Activated T-helper 9 cell treated with anti-CD3 and anti-CD28 coated beads, Interleukin-2, amount 50 U/mL, for 16 hours (primary cell): Measurements from ENCODE around the gene CA9.

Experiments used
- DNase-seq: peaks from one replicate; pipeline ENCODE4 v3.0.0-alpha.2; 2020; ENCODE audit warnings: low read depth

CA9 gene

DNA sequence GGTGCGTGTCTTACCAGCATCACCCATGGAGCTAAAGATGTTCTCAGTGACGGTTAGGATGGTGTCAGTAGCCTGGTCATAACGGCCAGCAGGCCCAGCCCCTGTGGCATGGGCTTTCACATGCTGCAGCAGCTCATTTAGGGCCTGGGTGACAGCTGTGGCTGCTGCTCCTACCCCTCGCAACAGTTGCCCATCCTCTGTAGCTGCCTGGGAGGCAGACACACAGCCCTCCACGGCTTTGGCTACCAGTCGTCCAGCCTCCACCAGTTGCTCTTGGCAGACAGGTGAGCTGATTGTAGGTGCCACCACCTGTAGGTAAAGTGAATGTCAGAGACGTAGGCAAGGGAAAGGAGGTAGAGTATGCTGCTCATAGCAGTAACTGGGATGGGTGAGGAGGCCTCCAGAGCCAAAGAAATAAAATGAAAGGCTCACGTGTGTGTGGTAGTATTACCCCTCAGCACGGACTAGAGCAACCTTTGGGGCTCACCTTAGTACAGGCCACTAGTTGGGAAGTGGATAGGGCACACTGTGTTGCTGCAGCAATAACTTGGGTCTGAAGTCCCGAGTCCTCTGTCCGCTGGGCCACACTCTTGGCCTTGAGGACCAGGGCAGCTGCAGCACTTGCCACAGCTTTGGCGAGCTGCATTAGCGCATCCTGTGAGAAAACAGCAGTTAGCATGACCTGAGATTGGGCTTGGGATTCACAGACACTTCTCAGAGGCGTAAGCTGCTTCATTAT, 43.6 kb downstream of the CA9 start:
- no peak for DNase-seq

DNA sequence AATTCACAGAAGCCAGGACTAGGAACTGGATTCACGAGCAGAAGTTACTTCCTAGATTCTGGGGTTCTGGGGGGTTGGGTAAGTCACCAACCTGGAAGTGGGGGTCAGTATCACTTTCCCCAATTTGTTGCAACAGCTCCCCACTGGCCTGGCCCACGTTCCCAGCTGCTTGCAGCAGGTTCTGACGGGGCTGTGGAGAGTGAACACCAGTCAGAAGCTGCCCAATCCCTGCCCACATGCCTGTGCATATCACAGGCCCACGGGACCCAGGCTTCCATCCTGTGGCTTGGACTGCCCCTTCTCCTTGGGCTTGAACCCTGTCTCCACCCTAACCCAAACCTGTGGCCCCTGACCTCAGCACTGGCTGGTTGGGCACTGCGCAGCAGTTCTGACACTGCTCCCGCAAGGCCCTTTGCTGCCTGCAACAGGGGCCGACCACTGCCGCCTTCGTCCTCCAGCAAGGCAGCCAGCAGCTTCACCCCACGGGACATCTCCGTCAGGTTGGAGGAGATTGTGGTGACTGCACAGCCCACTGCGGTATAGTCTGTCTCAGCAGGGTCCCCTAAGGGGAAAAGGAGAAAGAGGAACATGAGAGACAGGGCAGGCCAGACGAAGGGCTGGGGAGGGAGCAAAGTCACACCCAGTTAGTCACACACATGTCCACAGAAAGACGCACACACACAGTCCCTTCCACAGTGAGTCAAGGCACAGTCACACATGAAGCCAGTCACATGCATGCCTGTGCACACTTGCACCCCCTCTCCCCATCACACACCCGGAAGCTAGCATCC, 45.2 kb downstream of the CA9 start:
- no peak for DNase-seq

DNA sequence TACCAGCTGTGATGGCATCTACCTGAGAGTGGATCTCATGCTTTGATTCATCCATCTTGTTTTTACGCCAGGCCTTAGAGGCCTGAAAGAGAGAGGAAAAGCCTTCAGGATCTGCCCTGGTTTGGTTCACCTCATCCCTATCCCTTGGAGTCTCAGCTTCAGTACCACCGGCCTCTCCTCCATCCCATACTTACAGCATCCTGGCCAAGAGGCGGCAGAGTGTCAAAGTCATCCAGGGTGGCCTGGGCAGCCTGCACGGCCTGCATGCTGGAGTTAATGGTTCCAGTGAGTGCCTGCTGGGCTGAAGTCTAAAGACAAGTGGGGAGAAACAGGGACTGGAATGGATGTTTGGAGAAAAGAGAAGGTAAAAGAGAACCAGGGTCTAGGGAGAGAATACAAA, 45.8 kb downstream of the CA9 start:
- no peak for DNase-seq

DNA sequence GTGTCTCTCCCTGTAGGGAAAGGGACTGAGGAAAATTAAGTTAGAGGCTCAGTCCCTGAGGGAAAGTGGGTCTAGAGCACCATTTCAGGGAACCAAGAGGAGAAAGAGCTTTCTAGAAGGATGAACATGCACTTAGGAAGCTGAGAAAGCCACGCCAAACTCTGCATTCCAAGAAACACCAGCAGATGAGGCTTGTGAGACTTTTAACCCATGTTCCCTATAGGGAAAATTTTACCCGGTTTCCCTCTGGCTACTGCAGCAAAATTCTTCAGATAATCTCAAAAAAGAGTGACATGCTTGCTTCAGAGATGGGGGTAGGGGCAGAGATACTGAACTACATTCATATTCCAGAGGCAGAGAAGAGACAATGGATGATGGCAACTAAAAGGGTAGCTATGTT, 49.7 kb downstream of the CA9 start:
- DNase-seq = no peak

DNA sequence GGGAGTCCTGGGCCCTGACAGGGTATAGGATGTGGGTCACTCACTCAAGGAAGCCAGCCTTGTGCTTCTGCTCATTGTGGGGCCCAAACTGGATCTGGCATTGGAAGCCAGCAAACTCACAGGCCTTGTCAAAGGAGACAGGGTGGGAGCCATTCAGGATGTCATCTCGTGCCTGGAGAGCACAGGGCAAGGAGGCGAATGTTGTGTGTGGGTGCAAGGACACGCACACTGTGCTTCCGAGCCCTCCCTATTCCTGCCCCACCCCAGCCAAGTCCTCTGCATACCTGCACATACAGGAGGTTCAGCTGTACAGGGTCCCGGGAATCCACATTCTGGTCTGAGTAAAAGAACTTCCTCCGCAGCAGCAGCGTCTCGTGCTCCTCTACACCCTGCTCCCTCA, 50.2 kb downstream of the CA9 start:
- no peak for DNase-seq

DNA sequence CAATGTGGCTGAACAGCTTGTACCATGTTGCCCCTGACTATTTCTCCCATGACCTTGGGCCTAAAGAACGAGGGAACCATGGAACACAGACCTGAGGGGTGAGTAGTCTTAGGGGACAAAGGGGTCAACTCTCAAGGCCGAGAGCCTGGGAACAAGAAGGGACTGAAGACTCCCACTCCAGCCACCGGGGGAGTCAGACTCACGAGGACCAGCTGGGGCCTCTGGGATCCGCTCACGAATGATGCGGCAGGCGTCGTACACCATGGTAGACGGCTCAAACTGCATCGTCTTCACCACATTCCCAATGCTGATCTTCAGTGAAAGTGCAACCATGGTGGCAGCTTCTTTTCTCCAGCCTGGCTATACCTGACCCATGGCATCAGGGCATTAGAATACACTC, 51.6 kb downstream of the CA9 start:
- no peak for DNase-seq

DNA sequence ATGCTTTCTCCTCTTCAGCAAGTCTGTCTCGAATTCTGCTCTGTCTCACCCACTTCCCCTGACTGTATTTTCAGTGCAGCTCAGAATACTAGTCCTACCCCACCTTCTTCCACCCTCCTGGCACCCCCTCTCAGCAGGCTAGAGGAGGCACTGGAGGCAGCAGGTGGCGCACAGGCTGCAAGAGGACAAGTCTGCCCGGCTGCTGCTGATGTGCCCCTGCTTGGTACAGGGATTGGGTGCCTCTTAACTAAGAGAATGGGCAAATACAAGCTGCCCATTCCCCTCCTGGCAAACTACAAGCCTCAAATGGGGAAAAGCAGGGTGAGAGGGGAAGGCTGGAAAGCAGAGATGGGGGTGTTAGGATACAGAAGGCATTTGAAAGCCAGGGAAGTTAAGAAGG, 53.2 kb downstream of the CA9 start:
- DNase-seq = no peak

DNA sequence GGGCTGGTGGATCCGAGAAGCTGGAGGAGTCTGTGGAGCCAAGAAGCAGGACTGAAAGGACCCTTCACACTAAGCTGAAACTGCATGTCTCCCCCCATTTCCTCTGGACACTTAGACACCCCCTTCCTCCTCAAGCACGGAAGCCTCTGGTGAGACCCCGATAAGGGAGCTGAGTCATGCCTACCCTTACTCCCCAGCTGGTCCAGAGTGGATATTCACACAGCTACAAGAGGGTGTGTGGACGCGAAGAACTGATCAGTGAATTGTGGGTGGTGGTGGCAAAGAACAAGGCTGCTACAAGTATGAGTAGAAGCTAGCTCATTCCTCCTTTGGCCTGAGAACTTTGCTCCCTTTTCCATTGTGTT, 53.9 kb downstream of the CA9 start:
- no peak for DNase-seq

DNA sequence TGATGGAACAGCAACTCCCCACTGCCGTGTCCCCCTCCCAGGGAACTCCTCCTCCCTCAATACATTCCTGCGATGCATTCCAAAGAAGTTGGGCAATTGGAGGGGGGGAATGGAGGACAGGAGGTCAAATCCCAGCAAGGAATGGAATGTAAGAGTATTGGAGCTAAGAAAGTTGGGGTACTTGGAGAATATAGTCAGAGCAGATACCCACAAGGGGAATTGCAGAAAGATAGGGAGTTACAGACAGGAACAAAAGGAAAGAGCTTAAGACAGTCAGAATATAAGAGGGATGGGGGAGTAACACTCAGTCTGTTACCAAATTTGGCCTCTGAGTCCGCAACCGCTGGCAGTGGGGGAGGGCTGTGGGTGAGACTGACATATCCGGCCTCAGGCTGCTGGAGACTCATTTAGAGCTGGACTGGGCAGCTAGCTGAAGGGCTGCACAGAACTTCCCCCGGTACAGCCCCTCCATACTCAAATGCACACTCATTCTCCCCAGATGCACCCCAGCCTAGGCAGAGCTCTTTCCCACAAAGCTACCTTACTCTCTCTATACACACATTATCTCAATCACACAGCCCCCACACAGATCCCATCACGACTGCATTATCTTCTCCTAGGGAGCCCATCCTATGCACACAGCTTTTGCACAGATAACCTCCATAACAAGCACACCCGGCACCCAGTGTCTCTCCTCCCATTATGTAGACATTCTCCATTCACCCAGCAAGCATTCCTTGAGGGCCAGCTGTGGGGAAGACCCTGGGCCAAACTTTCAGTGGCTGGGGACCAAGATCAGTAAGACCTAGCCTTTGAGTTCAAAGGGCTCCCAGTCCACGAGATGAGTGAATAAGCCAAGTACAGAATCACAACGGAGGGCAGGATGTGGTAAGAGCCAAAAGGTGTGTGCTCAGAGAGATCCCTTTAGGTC, 54.6 kb downstream of the CA9 start:
- no peak for DNase-seq

DNA sequence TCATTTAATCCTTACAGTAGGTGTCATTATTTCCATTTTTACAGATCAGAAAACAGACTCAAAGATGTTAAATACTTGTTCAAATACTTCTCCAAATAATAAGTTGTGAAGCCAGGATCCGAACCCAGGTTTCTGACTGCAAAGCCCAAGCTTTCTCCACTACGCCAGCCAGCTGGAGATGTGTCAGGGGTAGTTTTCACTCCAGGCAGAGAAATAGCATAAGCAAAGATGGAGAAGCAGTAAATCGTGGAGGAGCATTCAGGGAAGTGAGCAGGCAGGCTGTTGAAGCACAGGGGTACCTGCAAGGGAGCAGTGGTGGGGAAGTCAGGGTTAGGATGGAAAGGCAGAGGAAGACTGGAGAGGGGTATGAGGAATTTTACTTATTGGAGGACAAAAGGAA, 55.4 kb downstream of the CA9 start:
- no peak for DNase-seq

DNA sequence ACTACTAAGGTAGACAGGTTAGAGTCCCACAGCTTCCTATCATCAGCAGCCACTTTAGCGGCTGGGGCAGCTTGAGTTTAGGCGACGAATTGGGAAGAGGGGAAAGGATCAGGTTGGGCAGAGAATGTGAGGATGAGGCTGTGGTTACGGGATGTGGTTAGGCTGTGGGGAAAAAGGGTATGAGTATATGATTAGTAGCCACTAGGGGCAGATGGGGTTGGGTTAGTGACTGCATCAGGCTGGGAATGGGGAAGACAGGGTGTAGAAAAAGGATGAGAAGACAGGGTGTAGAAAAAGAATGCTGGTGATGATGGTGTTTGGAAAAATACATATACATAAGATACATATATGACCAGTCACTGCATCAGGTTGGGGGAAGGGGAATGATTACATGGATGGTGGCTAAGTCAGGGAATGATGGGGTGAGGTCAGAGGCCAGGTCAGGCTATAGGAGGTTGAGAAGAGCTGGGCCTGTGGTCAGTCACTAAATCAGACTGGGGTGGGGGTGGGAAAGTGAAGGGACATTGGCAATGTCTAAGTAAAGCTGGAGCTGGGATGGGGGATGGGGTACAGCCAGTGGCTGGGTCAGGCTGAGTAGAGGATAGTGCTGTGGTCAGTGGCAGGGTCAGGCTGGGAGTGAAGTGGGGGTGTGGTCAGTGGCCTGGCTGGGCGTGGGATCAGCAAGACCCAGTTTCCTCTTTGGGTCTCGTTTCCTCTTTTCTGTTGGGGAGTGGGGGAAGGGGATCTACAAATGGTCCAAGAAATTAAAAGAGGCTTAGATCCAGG, 56.2 kb downstream of the CA9 start:
- no peak for DNase-seq

DNA sequence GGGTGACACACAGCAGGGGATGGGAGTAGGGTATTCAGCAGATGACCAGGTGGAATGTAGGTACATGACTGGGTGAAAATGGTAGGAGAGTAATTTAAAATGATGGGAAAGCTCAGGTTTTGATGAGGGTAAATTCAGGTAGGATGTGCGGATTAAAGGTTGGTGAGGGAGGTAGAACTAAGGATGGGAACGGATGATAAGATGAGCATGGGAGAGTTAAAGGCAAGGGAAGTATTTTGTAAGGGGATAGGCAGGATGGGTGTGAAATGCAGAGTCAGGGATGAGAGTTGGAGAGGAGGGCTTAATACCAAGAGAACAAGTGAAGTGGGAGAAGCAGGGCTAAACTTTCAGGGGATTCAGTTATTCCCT, 56.7 kb downstream of the CA9 start:
- DNase-seq = no peak
